ENCODE measurements around the gene HLA-DOB.
A peak's percentile ranks its signal among the peaks of the same experiment; 100 is the strongest.

The HLA-DOB gene

DNA sequence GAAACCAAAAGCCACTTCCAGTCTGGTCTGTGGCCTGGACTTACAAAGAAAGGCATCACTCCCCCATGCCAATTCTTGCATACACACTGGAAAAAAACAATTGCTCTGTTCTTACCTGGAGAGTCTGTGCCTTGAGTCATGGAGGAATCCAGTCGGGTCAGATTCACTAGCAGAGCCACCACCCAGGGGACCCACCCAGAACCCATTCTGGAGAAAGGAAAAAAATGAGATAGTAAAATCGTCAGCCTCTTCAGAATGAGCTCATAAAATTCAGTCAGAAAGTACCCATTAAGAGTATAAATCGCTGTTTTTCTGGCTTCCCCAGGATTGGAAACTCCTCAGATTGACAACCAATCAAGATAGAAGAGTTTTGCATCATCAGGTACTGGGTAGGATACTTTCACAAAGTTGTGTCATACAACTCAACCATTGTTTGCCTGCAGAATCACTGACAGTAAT, at the start of gene HLA-DOB:
Gene HLA-DOB (minus strand): TSS at position 257 of the 459 bp plus-strand sequence. CDS start 51 bp downstream, at position 206.
- peak within 1 kb of the TSS; percentile 70 for H3K4me3 Mint-ChIP-seq
- no peak for DNase-seq
- H3K27ac Mint-ChIP-seq, result peak within 1 kb of the TSS; percentile 68
- H3K9me3 Mint-ChIP-seq, result no peaks in the 10 kb centered on the region
- H3K27me3 Mint-ChIP-seq, result peaks cover 3% of the 10 kb centered on the region
- ATAC-seq, result peak; percentile 50
- H3K4me1 Mint-ChIP-seq, result peaks cover 28% of the 10 kb centered on the region
- H3K36me3 Mint-ChIP-seq (ENCODE audit: low read depth), result peaks cover 2% of the 10 kb centered on the region

DNA sequence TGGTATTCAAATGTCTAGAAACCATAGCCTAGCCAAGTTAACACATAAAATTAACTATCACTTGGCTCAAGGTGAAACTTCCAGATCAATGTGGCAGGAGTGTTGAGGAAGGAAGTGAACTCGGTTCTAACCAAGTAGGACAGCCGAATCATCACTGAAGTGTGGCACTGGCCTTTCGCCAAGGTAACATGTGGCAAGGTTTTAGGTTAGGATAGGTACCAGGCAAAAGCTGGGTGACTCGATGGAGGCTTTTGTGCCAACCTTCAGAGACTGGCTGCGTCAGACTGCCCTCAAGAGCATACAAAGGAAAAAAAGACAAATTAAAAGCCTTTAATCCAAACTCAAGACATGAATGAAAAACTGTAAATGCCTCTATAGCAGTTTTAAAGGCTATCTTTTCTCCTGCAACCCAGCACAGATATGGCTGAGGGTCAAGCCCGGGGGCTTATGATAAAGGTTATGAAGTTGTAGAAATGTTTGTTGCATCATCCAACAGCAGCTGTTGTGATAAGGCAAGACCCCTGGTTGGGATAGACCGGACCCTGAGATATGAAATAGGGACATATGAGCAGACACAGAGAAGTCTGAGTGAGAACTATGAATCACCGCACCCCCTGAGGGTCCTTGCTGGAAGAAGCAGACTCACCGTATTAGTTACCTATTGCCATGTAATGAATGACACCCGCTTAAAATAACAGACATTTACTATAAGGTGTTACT, 49.1 kb upstream of the HLA-DOB start:
- Mint-ChIP-seq H3K4me1 (peaks cover 42% of the 10 kb centered on the region), H3K27me3 (no peaks in the 10 kb centered on the region), H3K36me3 (ENCODE audit: low read depth) (peaks cover 12% of the 10 kb centered on the region), H3K27ac (peak overlapping the region; percentile 6), H3K9me3 (no peaks in the 10 kb centered on the region), H3K4me3 (no peak overlapping the region)
- no peak for ATAC-seq
- no peak for DNase-seq

DNA sequence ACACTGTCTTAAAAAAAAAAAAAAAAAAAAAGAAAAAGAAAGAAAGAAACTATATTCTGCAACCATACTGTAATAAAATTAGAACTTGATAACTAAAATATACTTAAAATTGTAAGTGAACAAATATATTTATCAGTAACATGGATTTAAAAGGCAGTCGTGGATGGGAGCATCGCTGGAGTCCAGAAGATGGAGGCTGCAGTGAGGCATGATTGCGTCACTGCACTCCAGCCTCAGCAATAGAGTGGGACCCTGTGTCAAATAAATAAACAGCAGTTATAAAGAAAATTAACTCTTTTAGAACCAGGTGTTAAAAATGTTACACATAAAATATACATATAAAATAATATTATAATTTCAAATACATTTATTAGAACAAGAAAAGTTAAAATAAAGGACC, 45.9 kb upstream of the HLA-DOB start:
- H3K36me3 Mint-ChIP-seq (ENCODE audit: low read depth), result peaks cover 38% of the 10 kb centered on the region
- no peaks in the 10 kb centered on the region for H3K27me3 Mint-ChIP-seq
- H3K4me1 Mint-ChIP-seq, result peaks cover 62% of the 10 kb centered on the region
- no peak overlapping the region for H3K4me3 Mint-ChIP-seq
- ATAC-seq (no peak), DNase-seq (no peak)
- no peaks in the 10 kb centered on the region for H3K9me3 Mint-ChIP-seq
- no peak overlapping the region for H3K27ac Mint-ChIP-seq

GRCh38 chr6:32860674-32861073, 43.9 kb upstream of the HLA-DOB start:
- no peaks in the 10 kb centered on the region for H3K27me3 Mint-ChIP-seq
- no peak for DNase-seq
- ATAC-seq, result no peak
- H3K36me3 Mint-ChIP-seq (ENCODE audit: low read depth), result peaks cover 52% of the 10 kb centered on the region
- H3K27ac Mint-ChIP-seq, result peak overlapping the region; percentile 67
- H3K4me3 Mint-ChIP-seq, result no peak overlapping the region
- peaks cover 59% of the 10 kb centered on the region for H3K4me1 Mint-ChIP-seq
- no peaks in the 10 kb centered on the region for H3K9me3 Mint-ChIP-seq

DNA sequence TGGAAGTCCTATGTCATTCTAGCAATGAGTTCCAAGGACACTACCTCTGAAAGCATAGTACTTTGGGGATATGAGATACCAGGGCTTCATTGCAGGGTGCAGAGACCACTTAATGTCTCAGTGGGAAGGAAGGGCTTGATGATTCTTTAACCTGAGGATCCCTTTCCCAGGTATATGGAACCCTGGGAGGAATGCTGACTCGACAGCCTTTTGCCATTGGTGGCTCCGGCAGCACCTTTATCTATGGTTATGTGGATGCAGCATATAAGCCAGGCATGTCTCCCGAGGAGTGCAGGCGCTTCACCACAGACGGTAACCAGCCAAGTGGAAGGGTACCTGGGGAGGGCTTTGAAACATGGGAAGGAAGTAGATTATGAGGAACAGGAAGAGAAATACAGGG, 41.4 kb upstream of the HLA-DOB start:
- ATAC-seq (no peak), DNase-seq (no peak)
- H3K27me3 Mint-ChIP-seq, result no peaks in the 10 kb centered on the region
- peak overlapping the region; percentile 82 for H3K27ac Mint-ChIP-seq
- peaks cover 57% of the 10 kb centered on the region for H3K4me1 Mint-ChIP-seq
- peaks cover 56% of the 10 kb centered on the region for H3K36me3 Mint-ChIP-seq (ENCODE audit: low read depth)
- peak overlapping the region; percentile 32 for H3K4me3 Mint-ChIP-seq
- H3K9me3 Mint-ChIP-seq, result no peaks in the 10 kb centered on the region

- ATAC-seq, result no peak
- H3K4me3 Mint-ChIP-seq, result peak overlapping the region; percentile 32
- peak overlapping the region; percentile 47 for H3K27ac Mint-ChIP-seq
- H3K9me3 Mint-ChIP-seq, result no peaks in the 10 kb centered on the region
- H3K36me3 Mint-ChIP-seq (ENCODE audit: low read depth), result peaks cover 59% of the 10 kb centered on the region
- no peak for DNase-seq
- H3K4me1 Mint-ChIP-seq, result peaks cover 57% of the 10 kb centered on the region
- H3K27me3 Mint-ChIP-seq, result no peaks in the 10 kb centered on the region
These were observed 40.5 kb upstream of the HLA-DOB start for GRCh38 chr6:32857156-32857891.

DNA sequence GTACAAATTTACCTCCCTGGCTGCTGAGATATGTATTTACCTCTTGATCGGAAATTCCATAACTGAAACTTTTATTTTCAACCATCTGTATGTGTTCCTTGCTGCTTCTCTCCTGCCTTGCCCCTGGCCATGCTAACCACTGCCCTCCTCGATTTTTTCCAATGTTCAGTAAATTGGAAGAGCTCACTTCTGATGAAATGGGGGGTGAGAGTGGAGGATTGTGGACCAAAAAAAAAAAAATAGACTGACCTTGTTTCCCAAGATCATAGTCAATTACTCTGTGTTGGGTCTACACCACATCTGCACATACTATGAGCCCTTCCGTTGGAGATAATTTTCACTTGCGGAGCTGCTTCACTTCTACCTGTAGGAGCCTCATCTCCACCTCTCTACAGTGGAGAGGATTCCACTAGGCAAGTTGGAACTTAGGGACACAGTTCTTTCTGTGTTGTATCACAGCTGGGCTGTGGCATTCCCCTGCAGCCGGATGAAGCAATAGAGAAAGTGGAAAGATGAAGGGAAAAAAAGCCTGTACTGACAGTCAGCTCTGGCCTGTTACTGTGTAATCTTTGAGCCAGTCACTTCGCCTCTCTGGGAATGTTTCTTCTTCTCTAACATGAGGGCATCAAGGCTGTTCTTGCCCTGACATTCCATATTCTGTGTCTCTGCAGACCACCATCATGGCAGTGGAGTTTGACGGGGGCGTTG, 38.8 kb upstream of the HLA-DOB start:
- Mint-ChIP-seq H3K4me3 (peak overlapping the region; percentile 94), H3K9me3 (no peaks in the 10 kb centered on the region), H3K27ac (peak overlapping the region; percentile 99), H3K27me3 (no peaks in the 10 kb centered on the region), H3K4me1 (peaks cover 62% of the 10 kb centered on the region), H3K36me3 (ENCODE audit: low read depth) (peaks cover 64% of the 10 kb centered on the region)
- ATAC-seq (no peak), DNase-seq (no peak)

- H3K27ac Mint-ChIP-seq, result peak overlapping the region; percentile 99
- H3K27me3 Mint-ChIP-seq, result no peaks in the 10 kb centered on the region
- peaks cover 65% of the 10 kb centered on the region for H3K4me1 Mint-ChIP-seq
- DNase-seq (peak; percentile 59), ATAC-seq (peak; percentile 31)
- peak overlapping the region; percentile 94 for H3K4me3 Mint-ChIP-seq
- H3K36me3 Mint-ChIP-seq (ENCODE audit: low read depth), result peaks cover 69% of the 10 kb centered on the region
- no peaks in the 10 kb centered on the region for H3K9me3 Mint-ChIP-seq
These were observed 37.8 kb upstream of the HLA-DOB start for GRCh38 chr6:32854376-32855178.

DNA sequence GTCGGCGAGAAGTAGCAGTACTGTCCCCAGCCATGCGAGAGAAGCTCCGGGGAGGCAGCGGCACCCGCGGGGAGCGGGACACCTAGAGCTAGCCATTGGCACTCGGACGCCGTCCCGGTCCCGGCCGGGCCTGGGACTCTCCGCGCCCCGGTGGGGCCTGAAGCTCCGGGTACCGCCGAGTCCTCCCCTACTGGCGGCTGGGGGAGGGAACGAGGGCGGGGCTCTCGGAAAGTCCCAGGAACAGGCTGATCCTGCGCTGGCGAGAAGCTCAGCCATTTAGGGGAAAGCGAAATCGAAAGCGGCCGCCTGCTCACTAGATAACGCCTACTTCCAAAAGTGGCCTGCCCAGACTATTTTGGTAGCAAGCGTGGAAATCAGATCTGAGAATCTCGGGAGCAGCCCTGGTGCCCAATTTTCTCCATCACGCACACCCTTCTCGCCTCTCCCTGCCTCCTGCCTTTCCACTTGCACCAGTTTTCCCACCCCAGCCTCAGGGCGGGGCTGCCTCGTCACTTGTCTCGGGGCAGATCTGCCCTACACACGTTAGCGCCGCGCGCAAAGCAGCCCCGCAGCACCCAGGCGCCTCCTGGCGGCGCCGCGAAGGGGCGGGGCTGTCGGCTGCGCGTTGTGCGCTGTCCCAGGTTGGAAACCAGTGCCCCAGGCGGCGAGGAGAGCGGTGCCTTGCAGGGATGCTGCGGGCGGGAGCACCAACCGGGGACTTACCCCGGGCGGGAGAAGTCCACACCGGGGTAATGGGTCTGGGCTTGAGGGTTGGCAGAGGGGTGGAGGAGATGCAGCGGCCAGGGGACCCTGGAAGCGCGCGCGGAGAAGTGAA, 37.0 kb upstream of the HLA-DOB start, which contains the start of the genes PSMB9 and TAP1:
Gene PSMB9 (plus strand): TSS at position 652 of the 835 bp plus-strand sequence. CDS start 38 bp downstream, at position 690.
Gene TAP1 (minus strand): TSS at position 164 of the 835 bp plus-strand sequence. CDS start 68 bp downstream, at position 96.
- Mint-ChIP-seq H3K36me3 (ENCODE audit: low read depth) (peaks cover 67% of the 10 kb centered on the region), H3K4me1 (peaks cover 62% of the 10 kb centered on the region)
- ATAC-seq, result peak; percentile 89

DNA sequence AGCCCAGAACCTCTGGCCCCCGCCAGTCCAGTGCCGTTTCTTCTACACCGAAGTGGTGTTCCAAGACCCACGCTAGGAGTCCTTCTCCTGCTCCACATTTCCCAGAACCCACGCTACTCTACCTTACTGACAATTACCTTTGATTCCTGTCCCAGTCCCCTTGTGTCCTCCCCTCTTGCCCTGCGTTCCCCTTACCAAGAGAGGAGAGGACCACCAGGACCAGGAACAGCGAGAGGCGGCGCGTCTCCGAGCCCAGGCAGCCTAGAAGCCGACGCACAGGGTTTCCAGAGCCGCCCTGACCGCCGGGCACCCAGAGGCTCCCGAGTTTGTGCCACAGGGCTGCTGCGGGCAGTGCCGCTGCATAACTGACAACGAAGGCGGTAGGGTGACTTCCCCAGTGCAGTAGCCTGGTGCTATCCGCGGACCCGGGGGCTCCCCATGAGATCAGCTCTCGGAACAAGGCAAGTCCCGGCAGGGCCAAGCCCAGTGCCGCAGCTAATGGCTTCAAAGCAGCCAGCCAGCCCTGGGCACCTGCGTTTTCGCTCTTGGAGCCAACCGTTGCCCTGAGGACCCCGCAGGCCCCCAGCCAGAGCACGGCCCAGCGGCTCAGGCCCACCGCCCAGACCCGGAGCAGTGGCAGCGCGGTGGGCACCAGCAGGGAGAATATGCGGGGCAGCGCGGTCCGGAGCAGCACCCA, 36.2 kb upstream of the HLA-DOB start:
- peaks cover 64% of the 10 kb centered on the region for H3K4me1 Mint-ChIP-seq
- peak; percentile 66 for DNase-seq

More for the DNA sequence above, 37.0 kb upstream of the HLA-DOB start, which contains the start of the genes PSMB9 and TAP1:
- Mint-ChIP-seq H3K9me3 (no peaks in the 10 kb centered on the region), H3K27ac (peak within 1 kb of the TSS; percentile 99), H3K27me3 (no peaks in the 10 kb centered on the region), H3K4me3 (peak within 1 kb of the TSS; percentile 94)
- peak; percentile 95 for DNase-seq

DNA sequence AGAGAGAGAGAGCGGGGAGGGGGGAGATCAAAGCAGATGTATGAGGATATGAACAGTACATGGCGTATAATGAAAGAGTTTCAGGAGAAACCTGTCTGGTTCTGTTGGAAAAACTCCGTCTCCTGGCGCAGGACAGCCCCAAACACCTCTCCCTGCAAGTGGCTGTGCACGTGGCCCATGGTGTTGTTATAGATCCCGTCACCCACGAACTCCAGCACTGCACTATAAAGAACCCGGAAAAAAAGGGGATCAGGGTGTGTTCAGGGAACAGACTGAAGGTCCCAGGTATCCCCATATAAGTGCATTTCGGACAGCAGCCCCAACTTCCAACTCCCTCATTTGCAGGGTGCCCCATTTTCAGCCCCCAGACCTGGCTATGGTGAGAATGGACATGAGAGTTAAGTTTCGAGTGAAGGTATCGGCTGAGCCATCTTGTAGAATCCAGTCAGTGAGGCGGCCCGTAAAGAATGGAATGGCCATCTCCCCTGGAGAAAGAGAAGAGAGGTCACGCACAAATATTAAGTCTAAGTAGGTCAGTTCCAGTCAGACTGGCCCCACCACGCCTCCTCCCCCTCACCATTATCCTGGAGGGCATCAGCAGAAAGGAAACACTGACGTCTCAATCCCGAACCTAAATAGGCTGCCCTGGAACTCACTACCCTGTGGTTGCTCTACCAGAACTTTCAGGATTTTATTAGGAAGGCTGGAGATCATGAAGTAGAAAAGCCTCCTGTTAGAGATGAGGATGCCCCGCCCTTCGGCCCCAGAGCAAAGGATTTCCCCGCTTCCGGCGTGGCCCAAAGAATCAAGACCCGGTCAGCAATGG, 35.4 kb upstream of the HLA-DOB start:
- ATAC-seq (no peak), DNase-seq (no peak)
- no peaks in the 10 kb centered on the region for H3K27me3 Mint-ChIP-seq
- H3K9me3 Mint-ChIP-seq, result no peaks in the 10 kb centered on the region
- peak overlapping the region; percentile 94 for H3K4me3 Mint-ChIP-seq
- H3K36me3 Mint-ChIP-seq (ENCODE audit: low read depth), result peaks cover 67% of the 10 kb centered on the region
- H3K27ac Mint-ChIP-seq, result peak overlapping the region; percentile 98
- peaks cover 64% of the 10 kb centered on the region for H3K4me1 Mint-ChIP-seq

More for the DNA sequence above, 36.2 kb upstream of the HLA-DOB start:
- Mint-ChIP-seq H3K27me3 (no peaks in the 10 kb centered on the region), H3K36me3 (ENCODE audit: low read depth) (peaks cover 67% of the 10 kb centered on the region), H3K9me3 (no peaks in the 10 kb centered on the region), H3K4me3 (peak overlapping the region; percentile 94), H3K27ac (peak overlapping the region; percentile 98)
- peak; percentile 42 for ATAC-seq

GRCh38 chr6:32851025-32851424, 34.2 kb upstream of the HLA-DOB start:
- Mint-ChIP-seq H3K36me3 (ENCODE audit: low read depth) (peaks cover 72% of the 10 kb centered on the region), H3K4me1 (peaks cover 65% of the 10 kb centered on the region), H3K27ac (peak overlapping the region; percentile 98), H3K27me3 (no peaks in the 10 kb centered on the region), H3K9me3 (no peaks in the 10 kb centered on the region), H3K4me3 (peak overlapping the region; percentile 94)
- no peak for DNase-seq
- ATAC-seq, result no peak

Data from activated naive CD8-positive, alpha-beta T cell treated with anti-CD3 and anti-CD28 coated beads, Interleukin-2, amount 50 U/mL, for 24 hours (primary cell).